ENCODE results near the gene ITSN1. TPM values are rescaled to one million over a fixed set of nuclear protein-coding genes. Genes with fewer than 3 reads are reported as not detected.

Gene ITSN1
- total RNA-seq, 2 experiments from 2014 or later: 2.2 to 2.6 TPM

DNA sequence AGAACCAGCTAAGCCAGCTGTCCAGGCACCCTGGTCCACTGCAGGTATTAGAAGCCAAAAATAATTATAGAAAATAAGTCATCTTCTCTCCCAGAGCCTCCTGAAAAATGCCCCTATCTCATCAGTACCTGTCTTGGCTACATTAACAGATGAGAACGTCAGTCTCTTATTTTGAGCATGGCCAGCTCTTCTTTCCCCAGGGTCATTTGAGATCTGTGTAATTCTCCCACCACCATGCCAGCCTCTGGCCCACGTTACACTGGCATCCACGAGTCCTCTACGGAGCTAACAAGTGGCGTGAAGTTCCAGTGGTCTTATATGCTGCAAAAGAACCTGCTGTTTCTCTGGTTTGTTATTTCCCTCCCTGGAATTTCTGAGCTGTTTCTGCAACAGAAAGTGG is 155.3 kb downstream of the ITSN1 start:
- Mint-ChIP-seq H3K4me3 (no peak overlapping the region), H3K27ac (no peak overlapping the region), H3K36me3 (ENCODE audit: low read depth) (no peaks in the 10 kb centered on the region), H3K4me1 (ENCODE audit: low read depth) (no peaks in the 10 kb centered on the region), H3K27me3 (ENCODE audit: low read depth) (no peaks in the 10 kb centered on the region), H3K9me3 (no peaks in the 10 kb centered on the region)
- CTCF ChIA-PET: interaction anchor here (1.2 kb wide), 1 partner anchor 26 kb away, joined by 3 read pairs; no protein-coding TSS in a partner anchor
- intact Hi-C loops (cut with micrococcal nuclease): no loop called here
- no peak for DNase-seq

DNA sequence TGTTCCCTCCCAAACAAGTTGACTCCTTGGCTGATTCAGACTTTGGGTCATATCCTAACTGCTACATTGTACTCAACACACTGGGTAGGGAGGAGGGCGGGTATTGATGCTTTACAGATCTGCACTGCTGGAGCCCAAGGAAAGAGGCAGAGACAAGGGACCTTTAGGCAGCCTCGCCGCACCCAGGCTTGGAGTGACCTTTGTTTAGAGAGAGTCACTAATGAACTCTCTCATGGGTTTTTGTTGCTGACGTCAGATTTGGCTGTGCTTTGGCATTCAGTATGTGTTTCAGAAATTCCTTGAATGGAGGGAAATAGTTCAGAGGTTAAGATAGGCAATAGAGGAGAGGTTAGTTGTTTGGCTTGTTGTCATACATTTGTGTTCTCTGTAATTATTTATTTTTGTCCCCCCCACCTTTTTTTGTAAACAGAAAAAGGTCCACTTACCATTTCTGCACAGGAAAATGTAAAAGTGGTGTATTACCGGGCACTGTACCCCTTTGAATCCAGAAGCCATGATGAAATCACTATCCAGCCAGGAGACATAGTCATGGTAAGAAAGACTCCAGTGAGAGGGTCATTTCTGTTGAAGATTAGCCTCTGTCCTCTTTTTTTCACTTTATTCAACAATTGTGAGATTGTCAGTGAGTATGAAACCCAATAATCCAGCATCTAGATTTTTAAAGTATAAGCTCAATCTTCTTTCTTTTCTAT is 157.2 kb downstream of the ITSN1 start:
- CTCF ChIA-PET: no interaction called here
- Mint-ChIP-seq H3K27me3 (ENCODE audit: low read depth) (no peaks in the 10 kb centered on the region), H3K27ac (no peak overlapping the region), H3K4me3 (no peak overlapping the region), H3K36me3 (ENCODE audit: low read depth) (no peaks in the 10 kb centered on the region), H3K9me3 (no peaks in the 10 kb centered on the region), H3K4me1 (ENCODE audit: low read depth) (no peaks in the 10 kb centered on the region)
- no peak for DNase-seq
- intact Hi-C loops (cut with micrococcal nuclease): no loop called here

DNA sequence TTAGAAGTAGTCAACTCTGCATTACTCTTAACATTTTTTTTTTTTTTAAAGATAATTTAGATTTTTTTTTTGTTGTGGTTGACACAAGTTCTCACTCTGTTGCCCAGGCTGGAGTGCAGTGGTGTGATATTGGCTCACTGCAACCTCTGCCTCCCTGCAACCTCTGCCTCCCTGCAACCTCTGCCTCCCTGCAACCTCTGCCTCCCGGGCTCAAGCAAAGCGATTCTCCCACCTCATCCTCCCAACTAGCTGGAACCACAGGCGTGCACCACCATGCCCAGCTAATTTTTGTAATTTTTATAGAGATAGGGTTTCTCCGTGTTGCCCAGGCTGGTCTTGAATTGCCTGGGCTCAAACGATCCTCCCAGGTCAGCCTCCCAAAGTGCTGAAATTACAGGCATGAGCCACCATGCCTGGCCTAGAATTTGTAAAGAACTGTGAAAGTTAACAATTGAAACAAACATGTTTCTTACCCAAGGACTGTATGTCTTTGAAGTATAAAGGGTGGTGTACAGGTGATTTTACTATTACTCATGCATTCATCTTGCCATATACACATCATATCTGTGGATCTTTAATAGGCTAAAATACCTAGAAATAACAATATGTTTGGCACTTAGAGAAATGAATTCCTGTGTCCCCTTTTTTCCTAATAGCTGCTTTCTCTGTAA is 158.6 kb downstream of the ITSN1 start:
- no peaks in the 10 kb centered on the region for H3K4me1 Mint-ChIP-seq (ENCODE audit: low read depth)
- H3K36me3 Mint-ChIP-seq (ENCODE audit: low read depth): no peaks in the 10 kb centered on the region
- intact Hi-C loops (cut with micrococcal nuclease): no loop called here
- no peaks in the 10 kb centered on the region for H3K27me3 Mint-ChIP-seq (ENCODE audit: low read depth)
- H3K9me3 Mint-ChIP-seq: no peaks in the 10 kb centered on the region
- CTCF ChIA-PET: no interaction called here
- no peak overlapping the region for H3K4me3 Mint-ChIP-seq
- DNase-seq: no peak
- H3K27ac Mint-ChIP-seq: no peak overlapping the region

DNA sequence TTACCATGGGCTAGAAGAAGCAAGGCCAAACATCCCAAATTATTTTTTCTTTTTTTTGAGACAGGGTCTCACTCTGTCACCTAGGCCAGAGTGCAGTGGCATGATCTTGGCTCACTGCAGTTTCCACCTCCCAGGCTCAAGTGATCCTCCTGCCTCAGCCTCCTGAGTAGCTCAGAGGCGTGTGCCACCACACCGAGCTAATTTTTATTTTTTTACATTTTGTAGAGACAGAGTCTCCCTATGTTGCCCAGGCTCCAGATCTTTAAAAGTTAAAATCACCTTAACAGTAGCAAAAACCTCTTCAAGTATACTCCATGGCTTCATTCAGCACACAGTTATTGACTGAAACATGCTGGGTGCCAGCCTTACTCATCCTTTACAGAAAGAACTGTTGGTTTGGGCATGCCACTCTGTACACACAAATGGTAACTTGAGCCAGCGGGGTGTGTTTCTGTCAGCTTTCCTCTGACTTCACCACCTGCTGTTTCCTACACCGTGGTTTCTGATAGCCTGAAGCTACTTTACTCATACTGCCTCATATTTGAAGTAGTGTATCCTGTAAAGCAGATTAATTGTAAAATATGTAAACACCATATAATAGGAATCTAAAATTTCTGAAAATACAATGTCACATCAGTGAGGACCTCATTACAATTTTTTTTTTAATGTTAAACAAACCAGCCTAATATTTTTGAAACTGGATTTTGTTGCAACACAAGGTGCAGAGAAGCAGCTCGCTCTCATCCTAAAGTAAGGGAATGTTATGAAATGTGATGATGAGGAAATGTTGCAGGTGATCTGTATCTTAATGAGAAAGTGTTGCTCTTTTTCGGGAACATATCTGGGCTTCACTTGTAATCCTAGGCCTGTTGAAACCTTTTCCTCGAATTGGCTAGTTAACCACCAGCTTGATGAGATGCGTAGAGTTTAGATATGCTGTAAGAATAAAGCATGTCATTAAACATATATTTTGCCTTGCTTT is 159.4 kb downstream of the ITSN1 start:
- no peak for DNase-seq
- Mint-ChIP-seq H3K4me1 (ENCODE audit: low read depth) (no peaks in the 10 kb centered on the region), H3K27me3 (ENCODE audit: low read depth) (no peaks in the 10 kb centered on the region), H3K27ac (no peak overlapping the region), H3K9me3 (no peaks in the 10 kb centered on the region), H3K4me3 (no peak overlapping the region), H3K36me3 (ENCODE audit: low read depth) (no peaks in the 10 kb centered on the region)
- intact Hi-C loops (cut with micrococcal nuclease): no loop called here
- CTCF ChIA-PET: interaction anchor here (0.7 kb wide), 1 partner anchor 50 kb away, joined by 3 read pairs; no protein-coding TSS in a partner anchor

DNA sequence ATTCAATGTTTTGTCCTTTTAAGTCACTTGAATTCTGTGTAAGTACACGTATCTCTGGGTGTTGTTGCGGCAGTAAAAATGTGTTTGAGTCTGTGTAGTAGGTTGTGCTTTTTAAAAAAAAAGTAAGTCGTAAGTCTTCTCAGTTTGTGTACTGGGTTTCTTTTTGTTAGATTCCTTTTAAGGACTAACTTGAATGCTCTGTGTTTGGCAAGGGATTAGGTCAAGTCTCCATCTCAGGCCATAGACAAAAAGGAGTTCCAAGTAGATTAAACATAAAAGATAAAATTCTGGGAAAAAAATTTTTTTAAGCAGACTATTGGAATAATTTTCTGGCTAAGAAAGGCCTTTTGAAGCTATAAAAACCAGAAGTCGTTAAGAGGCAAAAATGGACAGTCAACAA is 160.2 kb downstream of the ITSN1 start:
- Mint-ChIP-seq H3K36me3 (ENCODE audit: low read depth) (no peaks in the 10 kb centered on the region), H3K27me3 (ENCODE audit: low read depth) (no peaks in the 10 kb centered on the region), H3K4me3 (no peak overlapping the region), H3K9me3 (no peaks in the 10 kb centered on the region), H3K4me1 (ENCODE audit: low read depth) (no peaks in the 10 kb centered on the region), H3K27ac (no peak overlapping the region)
- intact Hi-C loops (cut with micrococcal nuclease): no loop called here
- CTCF ChIA-PET: interaction anchor here (0.7 kb wide), 1 partner anchor 51 kb away, joined by 3 read pairs; no protein-coding TSS in a partner anchor
- no peak for DNase-seq

DNA sequence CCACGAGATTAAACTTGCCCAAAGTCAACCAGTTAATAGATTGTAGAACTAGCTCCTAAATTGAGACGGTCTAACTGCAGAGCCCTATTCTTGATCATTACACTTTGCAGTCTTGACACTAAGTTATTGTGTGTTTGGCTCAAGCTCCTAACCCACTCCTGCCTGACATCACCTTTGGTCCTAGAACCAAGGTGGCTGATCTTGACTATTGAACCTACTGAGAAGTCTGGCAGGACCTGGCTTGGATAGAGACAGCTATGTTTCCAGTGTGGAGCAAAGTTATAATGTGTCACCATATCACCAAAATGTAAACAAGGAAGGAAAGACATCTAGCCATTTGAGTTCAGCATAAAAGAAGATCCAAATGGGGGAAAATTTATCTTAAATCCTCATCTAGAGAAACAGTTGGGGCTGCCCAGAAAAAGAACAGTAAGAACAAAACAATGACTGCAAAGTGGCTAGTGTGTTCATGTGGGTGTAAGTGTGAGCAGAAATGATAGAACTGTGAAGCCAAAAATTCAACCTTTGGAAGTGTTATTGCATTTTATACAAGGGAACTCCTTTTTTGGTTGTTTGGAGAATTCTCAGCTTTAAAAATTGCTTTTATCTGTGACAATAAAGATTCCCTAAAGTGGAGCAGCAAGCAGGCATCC is 166.5 kb downstream of the ITSN1 start:
- intact Hi-C loops (cut with micrococcal nuclease): no loop called here
- no peak overlapping the region for H3K4me3 Mint-ChIP-seq
- CTCF ChIA-PET: interaction anchor here (0.8 kb wide), 1 partner anchor 202 kb away, joined by 3 read pairs; no protein-coding TSS in a partner anchor
- no peak overlapping the region for H3K27ac Mint-ChIP-seq
- H3K9me3 Mint-ChIP-seq: no peaks in the 10 kb centered on the region
- DNase-seq: no peak
- no peaks in the 10 kb centered on the region for H3K4me1 Mint-ChIP-seq (ENCODE audit: low read depth)
- no peaks in the 10 kb centered on the region for H3K27me3 Mint-ChIP-seq (ENCODE audit: low read depth)
- H3K36me3 Mint-ChIP-seq (ENCODE audit: low read depth): no peaks in the 10 kb centered on the region

DNA sequence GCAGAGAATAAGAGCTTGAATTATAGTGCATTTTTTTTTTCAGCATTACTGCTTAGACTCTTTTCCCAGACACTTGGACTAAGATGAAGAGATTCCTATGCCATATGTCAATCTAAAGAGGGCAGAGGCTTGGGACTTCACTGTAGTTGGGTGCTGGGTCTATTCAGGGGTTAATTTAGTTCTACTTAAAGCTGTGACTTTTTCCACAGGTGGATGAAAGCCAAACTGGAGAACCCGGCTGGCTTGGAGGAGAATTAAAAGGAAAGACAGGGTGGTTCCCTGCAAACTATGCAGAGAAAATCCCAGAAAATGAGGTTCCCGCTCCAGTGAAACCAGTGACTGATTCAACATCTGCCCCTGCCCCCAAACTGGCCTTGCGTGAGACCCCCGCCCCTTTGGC is 168.5 kb downstream of the ITSN1 start:
- no peak for DNase-seq
- intact Hi-C loops (cut with micrococcal nuclease): no loop called here
- H3K4me3 Mint-ChIP-seq: no peak overlapping the region
- CTCF ChIA-PET: interaction anchor here (0.7 kb wide), 1 partner anchor 882 kb away, joined by 3 read pairs; no protein-coding TSS in a partner anchor
- no peaks in the 10 kb centered on the region for H3K36me3 Mint-ChIP-seq (ENCODE audit: low read depth)
- no peaks in the 10 kb centered on the region for H3K9me3 Mint-ChIP-seq
- no peaks in the 10 kb centered on the region for H3K27me3 Mint-ChIP-seq (ENCODE audit: low read depth)
- H3K27ac Mint-ChIP-seq: no peak overlapping the region
- H3K4me1 Mint-ChIP-seq (ENCODE audit: low read depth): no peaks in the 10 kb centered on the region

DNA sequence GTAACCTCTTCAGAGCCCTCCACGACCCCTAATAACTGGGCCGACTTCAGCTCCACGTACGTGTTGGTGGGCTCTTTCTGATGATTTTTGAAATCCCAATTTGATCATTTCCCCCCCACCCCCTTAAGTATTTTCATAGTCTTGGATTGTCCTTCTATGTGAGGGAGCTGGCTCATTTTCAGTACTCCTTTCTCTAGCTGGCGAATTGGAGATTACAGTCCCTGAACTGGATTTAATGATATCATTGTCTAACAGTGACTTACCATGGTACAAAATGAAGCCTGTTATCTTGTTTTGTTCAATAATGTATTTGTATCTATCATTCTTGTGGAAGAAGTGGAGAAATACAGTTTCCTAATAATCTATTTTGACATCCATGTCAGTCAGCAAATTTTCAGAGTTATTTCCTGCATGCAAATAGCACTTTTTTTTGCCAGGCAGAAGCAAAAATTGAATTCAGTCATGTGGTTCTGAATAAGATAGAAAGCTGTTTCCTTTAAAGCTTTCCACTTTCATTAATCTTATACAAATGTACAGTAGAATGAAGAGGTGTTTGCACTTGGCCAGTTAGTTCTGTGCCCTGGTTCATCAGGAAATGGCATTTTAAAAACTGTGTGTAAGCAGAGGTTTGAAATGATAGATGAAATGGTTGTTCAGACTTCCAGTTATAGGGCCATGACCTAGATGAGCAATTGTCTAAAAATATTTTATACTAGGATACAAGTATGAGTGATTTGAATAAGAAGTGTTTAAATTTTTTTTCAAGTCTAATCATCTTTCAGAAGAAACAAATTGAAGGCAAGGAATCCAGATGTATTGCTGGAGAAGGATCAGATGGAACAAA is 169.1 kb downstream of the ITSN1 start:
- no peaks in the 10 kb centered on the region for H3K4me1 Mint-ChIP-seq (ENCODE audit: low read depth)
- DNase-seq: no peak
- no peak overlapping the region for H3K27ac Mint-ChIP-seq
- CTCF ChIA-PET: interaction anchor here (0.7 kb wide), 1 partner anchor 883 kb away, joined by 3 read pairs; no protein-coding TSS in a partner anchor
- H3K36me3 Mint-ChIP-seq (ENCODE audit: low read depth): no peaks in the 10 kb centered on the region
- H3K4me3 Mint-ChIP-seq: no peak overlapping the region
- intact Hi-C loops (cut with micrococcal nuclease): no loop called here
- H3K9me3 Mint-ChIP-seq: no peaks in the 10 kb centered on the region
- H3K27me3 Mint-ChIP-seq (ENCODE audit: low read depth): no peaks in the 10 kb centered on the region

DNA sequence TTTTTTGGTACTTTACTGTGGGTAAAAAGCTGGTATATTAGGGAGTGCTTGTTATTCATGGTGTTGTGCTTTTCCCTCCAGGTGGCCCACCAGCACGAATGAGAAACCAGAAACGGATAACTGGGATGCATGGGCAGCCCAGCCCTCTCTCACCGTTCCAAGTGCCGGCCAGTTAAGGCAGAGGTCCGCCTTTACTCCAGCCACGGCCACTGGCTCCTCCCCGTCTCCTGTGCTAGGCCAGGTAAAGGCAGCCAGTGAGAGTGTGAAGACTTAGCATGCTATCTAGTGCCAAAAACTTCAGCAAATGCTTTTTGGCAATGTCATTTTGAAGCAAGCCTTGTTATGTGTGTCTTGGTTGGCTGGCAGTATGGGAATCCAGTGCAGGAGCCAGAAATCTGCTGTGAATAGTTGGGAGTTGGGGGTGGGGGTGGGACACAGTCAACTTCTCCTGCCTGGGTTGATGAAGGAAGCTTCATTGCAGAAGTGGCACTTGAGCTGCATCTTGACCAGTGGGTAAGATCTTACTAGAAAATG is 171.6 kb downstream of the ITSN1 start:
- intact Hi-C loops (cut with micrococcal nuclease): no loop called here
- H3K27me3 Mint-ChIP-seq (ENCODE audit: low read depth): no peaks in the 10 kb centered on the region
- CTCF ChIA-PET: no interaction called here
- no peaks in the 10 kb centered on the region for H3K4me1 Mint-ChIP-seq (ENCODE audit: low read depth)
- no peaks in the 10 kb centered on the region for H3K9me3 Mint-ChIP-seq
- H3K4me3 Mint-ChIP-seq: no peak overlapping the region
- no peak for DNase-seq
- H3K27ac Mint-ChIP-seq: no peak overlapping the region
- no peaks in the 10 kb centered on the region for H3K36me3 Mint-ChIP-seq (ENCODE audit: low read depth)

DNA sequence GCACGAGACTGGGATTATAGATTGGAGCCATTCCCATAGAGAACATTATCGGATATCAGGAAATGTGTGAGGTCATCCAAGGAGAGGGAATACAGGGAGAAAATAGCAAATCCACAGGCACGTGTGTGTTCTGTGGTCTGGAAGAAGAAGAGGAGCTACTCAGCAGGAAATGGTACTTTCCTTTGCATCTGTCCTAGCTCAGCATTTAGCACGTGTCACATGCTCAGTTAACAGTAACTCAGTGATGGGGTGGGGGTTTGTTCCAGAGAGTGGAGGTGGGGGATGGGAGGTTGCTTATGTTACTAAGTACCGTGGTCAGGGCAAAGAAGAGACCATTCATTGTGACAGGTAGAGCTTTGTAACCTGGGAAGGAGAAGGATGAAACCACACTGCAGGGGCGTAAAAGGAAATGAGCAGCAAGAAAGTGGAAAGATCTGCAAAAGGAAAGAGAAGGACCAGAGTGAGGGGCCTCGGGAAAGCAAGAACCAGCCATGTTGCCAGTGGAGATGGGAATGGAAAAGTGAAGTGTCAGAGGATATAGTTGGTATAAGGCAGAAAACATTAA is 172.9 kb downstream of the ITSN1 start:
- H3K4me3 Mint-ChIP-seq: no peak overlapping the region
- no peaks in the 10 kb centered on the region for H3K4me1 Mint-ChIP-seq (ENCODE audit: low read depth)
- DNase-seq: no peak
- H3K27ac Mint-ChIP-seq: no peak overlapping the region
- no peaks in the 10 kb centered on the region for H3K36me3 Mint-ChIP-seq (ENCODE audit: low read depth)
- intact Hi-C loops (cut with micrococcal nuclease): no loop called here
- H3K9me3 Mint-ChIP-seq: no peaks in the 10 kb centered on the region
- no peaks in the 10 kb centered on the region for H3K27me3 Mint-ChIP-seq (ENCODE audit: low read depth)
- CTCF ChIA-PET: no interaction called here

DNA sequence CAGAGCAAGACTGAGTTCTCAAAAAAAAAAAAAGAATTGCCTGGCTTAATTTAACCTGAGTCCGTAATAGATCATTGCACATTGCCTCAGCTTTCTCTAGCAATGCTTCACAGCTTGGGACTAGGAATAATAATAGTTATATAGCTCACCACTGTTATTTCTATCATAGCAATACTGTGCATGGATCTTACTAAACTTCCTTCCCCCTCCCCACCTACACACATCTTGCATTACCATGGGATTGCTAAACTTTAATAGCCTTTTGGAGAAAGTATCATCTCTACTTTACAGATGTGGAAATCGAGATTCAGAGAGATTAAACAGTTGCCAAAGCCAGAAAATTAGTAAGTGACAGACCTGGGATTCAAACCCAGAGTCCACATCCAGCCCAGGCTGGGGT is 173.9 kb downstream of the ITSN1 start:
- Mint-ChIP-seq H3K4me1 (ENCODE audit: low read depth) (no peaks in the 10 kb centered on the region), H3K27ac (no peak overlapping the region), H3K4me3 (no peak overlapping the region), H3K36me3 (ENCODE audit: low read depth) (no peaks in the 10 kb centered on the region), H3K9me3 (no peaks in the 10 kb centered on the region), H3K27me3 (ENCODE audit: low read depth) (no peaks in the 10 kb centered on the region)
- CTCF ChIA-PET: interaction anchor here (0.5 kb wide), 1 partner anchor 69 kb away, joined by 4 read pairs; no protein-coding TSS in a partner anchor
- intact Hi-C loops (cut with micrococcal nuclease): no loop called here
- DNase-seq: no peak

Measured in activated naive CD4-positive, alpha-beta T cell treated with anti-CD3 and anti-CD28 coated beads for 36 hours (primary cell).